Thoracic aorta (tissue), 2 donors: Measurements from ENCODE around the gene HES3. TPM values are rescaled to one million over a fixed set of nuclear protein-coding genes. Genes with fewer than 3 reads are reported as not detected.

Source experiments
- ATAC-seq: fragments of 150-250 bp; one replicate; pipeline ENCODE4 v1.8.0; 2017; ENCODE audit warnings: low read depth; ENCODE audit not compliant: insufficient number of reproducible peaks, low FRiP score
- DNase-seq: peaks from one replicate; pipeline ENCODE4 v3.0.0-alpha.2; 2020; ENCODE audit warnings: low spot score
- H3K27ac ChIP-seq, 2 donors: fragments of 200-600 bp; sonication (generic); 1 replicate in 1 of 2; 2 replicates in 1 of 2; pipeline ENCODE4 v1.5.1; 2016; ENCODE audit warnings: mild to moderate bottlenecking in 2 of 2, moderate library complexity in 2 of 2
- H3K27me3 ChIP-seq: fragments of 200-600 bp; sonication (generic); replicated peaks from 2 replicates; pipeline ENCODE4 v1.6.0; 2016; ENCODE audit warnings: mild to moderate bottlenecking; ENCODE audit not compliant: insufficient read depth
- H3K36me3 ChIP-seq: fragments of 200-600 bp; sonication (generic); one replicate; pipeline ENCODE4 v1.5.1; 2016
- H3K4me1 ChIP-seq, 2 donors: fragments of 200-600 bp; sonication (generic); 1 replicate in 1 of 2; 2 replicates in 1 of 2; pipeline versions ENCODE4 v1.5.1 to v1.6.0; 2016; ENCODE audit warnings: low read depth in 2 of 2, mild to moderate bottlenecking in 1 of 2; ENCODE audit not compliant: control insufficient read depth in 1 of 2
- H3K4me3 ChIP-seq: fragments of 200-600 bp; sonication (generic); 2 replicates; pipeline ENCODE4 v1.5.1; 2016; ENCODE audit warnings: mild to moderate bottlenecking
- H3K9me3 ChIP-seq: fragments of 200-600 bp; sonication (generic); 2 replicates; pipeline ENCODE4 v1.5.1; 2016
- total RNA-seq, 2 donors: library from RNA; depleted of rRNA; stranded (reverse); fragments of >200 nt; gene quantifications; one replicate each; pipeline versions ENCODE4 v1.1.0 to v1.2.3, GENCODE V29; 2016
- TF ChIP-seq, protein P1 (sequence below): fragments of 200-600 bp; sonication (generic); IDR thresholded peaks from one replicate; pipeline ENCODE4 v1.5.1; 2019; ENCODE audit warnings: antibody characterized with exemption

Gene HES3, protein sequence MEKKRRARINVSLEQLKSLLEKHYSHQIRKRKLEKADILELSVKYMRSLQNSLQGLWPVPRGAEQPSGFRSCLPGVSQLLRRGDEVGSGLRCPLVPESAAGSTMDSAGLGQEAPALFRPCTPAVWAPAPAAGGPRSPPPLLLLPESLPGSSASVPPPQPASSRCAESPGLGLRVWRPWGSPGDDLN
- total RNA-seq, result not detected

DNA sequence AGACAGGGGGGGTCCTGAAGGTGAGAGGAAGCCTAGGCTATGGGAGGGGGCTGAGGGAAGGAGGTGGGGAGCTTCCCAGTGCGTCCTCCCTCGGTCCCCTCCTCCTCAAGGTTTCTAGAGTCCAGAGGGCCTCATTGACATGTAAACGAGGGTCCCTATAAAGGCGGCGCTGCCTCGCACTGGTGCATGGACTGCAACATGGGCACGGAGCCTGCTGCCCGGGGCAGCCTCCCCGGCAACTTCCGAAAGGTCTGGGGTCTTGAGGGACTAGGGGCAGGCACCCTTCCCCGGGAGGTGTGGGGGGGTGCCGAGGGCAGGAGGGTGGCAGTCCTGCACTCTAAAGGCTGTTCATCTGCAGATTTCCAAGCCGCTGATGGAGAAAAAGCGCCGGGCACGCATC, at the start of gene HES3:
Gene HES3 (plus strand): TSS at position 187 of the 400 bp plus-strand sequence. CDS start 187 bp downstream, at position 374.
- Histone ChIP-seq H3K4me1 (peaks cover 6 to 15% of the 10 kb centered on the region in 2 donors), H3K27me3 (peaks cover 48% of the 10 kb centered on the region)

DNA sequence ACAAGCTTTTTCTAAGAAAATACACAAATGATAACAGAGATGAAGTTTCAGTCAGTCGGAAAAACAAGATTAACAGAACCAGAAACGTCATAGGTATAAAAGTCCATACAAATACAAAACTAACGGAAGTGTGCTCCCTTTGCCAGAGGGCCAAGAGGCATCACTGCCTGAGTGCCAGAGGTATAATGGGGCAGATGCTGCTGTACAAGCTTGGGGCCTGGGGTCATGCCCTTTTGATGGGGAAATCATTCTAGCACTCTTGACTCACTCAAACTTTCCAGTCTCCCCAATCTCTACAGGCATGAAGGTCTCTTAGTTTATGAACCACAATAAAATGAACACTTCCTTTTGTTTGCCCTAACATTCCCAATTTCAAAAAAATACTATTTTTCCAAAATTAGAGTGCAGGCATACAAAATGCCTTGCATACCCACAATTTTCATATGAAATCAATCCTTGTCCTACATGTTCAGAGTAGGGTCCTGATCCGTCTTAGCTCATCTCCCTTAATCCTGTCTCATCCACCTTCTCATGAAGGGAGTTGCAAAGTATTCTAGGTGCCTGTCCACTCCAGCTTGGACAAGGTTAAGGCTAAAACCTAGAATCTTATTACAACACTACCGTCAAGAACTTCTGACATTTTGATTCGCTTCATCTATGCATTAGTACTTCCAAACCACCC, 46.1 kb upstream of the HES3 start:
- TF ChIP-seq, protein P1, sequence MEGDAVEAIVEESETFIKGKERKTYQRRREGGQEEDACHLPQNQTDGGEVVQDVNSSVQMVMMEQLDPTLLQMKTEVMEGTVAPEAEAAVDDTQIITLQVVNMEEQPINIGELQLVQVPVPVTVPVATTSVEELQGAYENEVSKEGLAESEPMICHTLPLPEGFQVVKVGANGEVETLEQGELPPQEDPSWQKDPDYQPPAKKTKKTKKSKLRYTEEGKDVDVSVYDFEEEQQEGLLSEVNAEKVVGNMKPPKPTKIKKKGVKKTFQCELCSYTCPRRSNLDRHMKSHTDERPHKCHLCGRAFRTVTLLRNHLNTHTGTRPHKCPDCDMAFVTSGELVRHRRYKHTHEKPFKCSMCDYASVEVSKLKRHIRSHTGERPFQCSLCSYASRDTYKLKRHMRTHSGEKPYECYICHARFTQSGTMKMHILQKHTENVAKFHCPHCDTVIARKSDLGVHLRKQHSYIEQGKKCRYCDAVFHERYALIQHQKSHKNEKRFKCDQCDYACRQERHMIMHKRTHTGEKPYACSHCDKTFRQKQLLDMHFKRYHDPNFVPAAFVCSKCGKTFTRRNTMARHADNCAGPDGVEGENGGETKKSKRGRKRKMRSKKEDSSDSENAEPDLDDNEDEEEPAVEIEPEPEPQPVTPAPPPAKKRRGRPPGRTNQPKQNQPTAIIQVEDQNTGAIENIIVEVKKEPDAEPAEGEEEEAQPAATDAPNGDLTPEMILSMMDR, result no peak
- H3K27me3 ChIP-seq, result no peaks in the 10 kb centered on the region
- peak overlapping the region; percentile 86 for H3K4me3 ChIP-seq
- ATAC-seq, result no peak
- H3K36me3 ChIP-seq, result peaks cover 26% of the 10 kb centered on the region
- no peak for DNase-seq
- H3K9me3 ChIP-seq, result no peaks in the 10 kb centered on the region
- H3K27ac ChIP-seq, result no peak overlapping the region
- peaks cover 14 to 29% of the 10 kb centered on the region in 2 donors for H3K4me1 ChIP-seq

More for the DNA sequence above, at the start of gene HES3:
- Histone ChIP-seq H3K9me3 (no peaks in the 10 kb centered on the region), H3K36me3 (no peaks in the 10 kb centered on the region), H3K4me3 (no peak within 1 kb of the TSS), H3K27ac (no peak within 1 kb of the TSS)
- DNase-seq (no peak), ATAC-seq (no peak)
- TF ChIP-seq, protein P1, result no peak

DNA sequence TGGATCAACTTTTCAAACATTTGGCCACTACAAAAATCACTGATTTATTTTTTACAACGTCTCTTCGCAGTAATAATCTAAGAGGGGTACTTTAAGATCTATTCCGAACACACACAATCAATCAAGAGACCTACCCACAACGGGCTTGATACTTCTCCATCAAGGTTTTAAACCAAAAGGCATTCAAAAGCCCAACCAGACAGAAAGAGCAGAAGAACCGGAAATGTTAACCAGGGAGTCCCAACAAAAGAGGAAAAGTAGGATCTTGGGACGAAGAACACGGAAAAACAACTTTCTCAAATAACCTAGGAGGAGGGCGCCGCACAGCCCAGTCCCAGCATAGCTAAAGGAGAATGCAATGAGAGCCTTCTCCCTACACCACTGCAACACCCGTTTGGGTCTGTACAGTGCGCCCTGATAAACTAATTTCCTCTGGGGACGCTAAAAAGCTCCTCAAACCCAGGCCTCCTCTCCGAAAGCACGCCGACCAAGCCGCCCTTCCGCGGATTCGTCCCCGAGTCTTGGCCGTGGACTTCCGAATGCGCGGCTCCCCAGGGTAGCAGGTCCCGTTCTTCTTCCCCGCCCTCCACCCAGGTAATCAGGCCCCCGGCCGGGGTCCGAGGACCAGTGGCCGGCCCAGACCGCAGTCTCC, 45.2 kb upstream of the HES3 start:
- H3K9me3 ChIP-seq, result no peaks in the 10 kb centered on the region
- peaks cover 14 to 29% of the 10 kb centered on the region in 2 donors for H3K4me1 ChIP-seq
- ATAC-seq, result no peak
- H3K27ac ChIP-seq, result peak overlapping the region; percentile 51 to 61
- no peaks in the 10 kb centered on the region for H3K27me3 ChIP-seq
- TF ChIP-seq, protein P1, result no peak
- DNase-seq, result no peak
- peak overlapping the region; percentile 86 for H3K4me3 ChIP-seq
- peaks cover 17% of the 10 kb centered on the region for H3K36me3 ChIP-seq

DNA sequence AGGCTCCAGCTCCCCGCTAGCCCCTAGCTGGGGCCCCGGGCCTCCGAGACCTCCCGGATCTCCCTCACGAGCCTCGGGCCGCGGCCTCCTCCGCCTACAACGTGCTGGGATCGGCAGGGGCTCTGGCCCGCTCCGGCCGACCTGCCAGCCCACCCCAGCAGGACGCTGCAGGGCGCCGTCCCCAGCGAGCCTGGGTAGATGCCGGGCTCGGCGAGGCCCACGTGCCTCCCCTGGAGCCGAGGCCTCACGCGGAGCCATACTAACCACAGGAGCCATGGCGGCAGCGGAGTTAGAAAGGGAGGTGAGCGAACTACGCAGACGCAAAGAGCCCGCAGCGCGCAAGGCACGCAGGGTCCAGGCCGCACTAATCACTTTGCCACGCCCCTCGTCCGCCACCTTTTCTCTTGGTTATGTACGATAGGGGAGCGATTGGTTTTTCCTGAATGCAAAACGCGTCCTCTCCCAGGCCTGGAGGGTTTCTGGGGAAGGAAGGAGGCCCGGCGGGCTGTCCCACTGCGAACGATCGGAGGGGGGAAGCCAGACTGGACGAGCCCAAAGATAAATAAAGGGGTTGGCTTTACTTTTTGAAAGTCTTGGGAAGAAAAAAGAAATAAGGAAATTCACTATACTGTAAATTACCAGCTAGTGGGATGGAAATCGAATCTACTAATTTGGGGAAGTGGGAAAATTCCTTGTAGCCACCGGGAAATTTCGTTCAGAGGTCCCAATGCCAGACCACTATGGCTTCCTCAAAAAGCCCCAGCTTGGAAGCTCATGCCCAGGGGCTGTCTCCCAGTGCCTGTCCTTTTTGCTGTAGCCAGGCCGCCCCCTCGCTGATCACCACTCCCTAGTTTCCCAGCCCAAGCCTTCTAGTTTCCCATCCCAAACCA, 44.4 kb upstream of the HES3 start, which contains the start of gene RPL22:
Gene RPL22 (minus strand): TSS at position 298 of the 890 bp plus-strand sequence. CDS start 22 bp downstream, at position 276.
- DNase-seq (peak; percentile 97), ATAC-seq (peak; percentile 98)
- peaks cover 9% of the 10 kb centered on the region for H3K36me3 ChIP-seq
- no peaks in the 10 kb centered on the region for H3K9me3 ChIP-seq
- H3K4me1 ChIP-seq, result peaks cover 14 to 29% of the 10 kb centered on the region in 2 donors
- no peaks in the 10 kb centered on the region for H3K27me3 ChIP-seq
- TF ChIP-seq, protein P1, result no peak
- peak within 1 kb of the TSS; percentile 80 to 85 for H3K27ac ChIP-seq
- H3K4me3 ChIP-seq, result peak within 1 kb of the TSS; percentile 86
